Liver (tissue), 3 donors: ENCODE measurements around the gene PRR5L.

Experiments used
- CTCF ChIP-seq: fragments of 150-350 bp; IDR thresholded peaks from 2 replicates; pipeline ENCODE4 v1.5.1; 2017; ENCODE audit warnings: improper control_type of control experiment, low read depth, low read length; ENCODE audit not compliant: missing input control
- GABPA ChIP-seq, 2 donors: IDR thresholded peaks in 1 of 2; conservative IDR thresholded peaks in 1 of 2; 2 replicates each; pipeline ENCODE4 v1.6.1; 2016; ENCODE audit warnings: antibody characterized with exemption in 2 of 2, mild to moderate bottlenecking in 1 of 2, moderate library complexity in 1 of 2
- JUND ChIP-seq, 2 donors: IDR thresholded peaks; 2 replicates each; pipeline ENCODE4 v1.6.1; 2016; ENCODE audit warnings: antibody characterized with exemption in 2 of 2
- TAF1 ChIP-seq: conservative IDR thresholded peaks from 2 replicates; pipeline ENCODE4 v1.6.1; 2016; ENCODE audit warnings: antibody characterized with exemption, mild to moderate bottlenecking
- TF ChIP-seq, protein P1 (sequence below): IDR thresholded peaks from 2 replicates; pipeline ENCODE4 v1.6.1; 2016; ENCODE audit warnings: antibody characterized with exemption
- donor health status: healthy.
- donor health status: healthy.

DNA sequence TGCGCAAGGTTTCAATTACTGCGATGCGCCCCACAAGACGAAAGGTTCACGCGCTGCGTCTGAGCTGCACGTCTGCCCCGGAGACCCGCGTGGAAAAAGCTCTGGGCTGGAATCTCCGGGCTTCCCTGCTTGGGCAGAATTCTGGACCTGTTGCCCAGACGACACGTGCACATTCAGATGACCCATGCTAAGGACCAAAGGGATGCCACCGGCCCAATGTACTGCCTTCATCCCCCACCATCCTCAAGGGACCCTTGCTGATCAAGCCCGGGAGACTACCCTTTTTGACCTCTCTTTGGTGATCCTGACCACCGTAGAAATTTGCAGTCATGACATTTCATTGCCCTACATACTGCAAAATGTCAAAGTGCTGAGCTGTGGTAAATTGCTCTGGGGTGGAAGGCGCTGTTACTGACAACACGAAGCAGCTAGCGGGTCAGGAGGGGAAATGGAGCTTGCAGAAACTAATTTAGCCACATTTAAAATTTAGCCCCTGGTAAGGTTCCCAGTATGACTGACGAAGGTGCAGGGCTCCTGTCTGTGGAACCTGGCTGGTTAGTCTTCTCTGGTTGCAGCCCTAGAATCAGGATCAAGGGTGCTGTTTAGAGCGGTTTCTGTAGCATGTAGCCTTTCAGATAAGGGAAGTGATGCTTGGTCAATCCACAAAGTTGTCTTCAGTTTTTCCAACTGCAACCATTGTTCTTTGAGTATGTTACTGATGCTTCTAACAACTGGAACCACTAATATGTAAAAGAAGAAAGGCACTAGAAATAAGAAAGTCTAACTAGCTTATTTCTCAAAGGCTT, 81.9 kb downstream of the PRR5L start:
- TF ChIP-seq CTCF (no peak), GABPA (IDR thresholded peaks at IDR 0.05 in 1 of 2, conservative IDR thresholded peaks at IDR 0.05 in 1 of 2) (no peak), TAF1 (no peak), JUND (IDR thresholded peaks at IDR 0.05) (no peak)
- TF ChIP-seq, protein P1, sequence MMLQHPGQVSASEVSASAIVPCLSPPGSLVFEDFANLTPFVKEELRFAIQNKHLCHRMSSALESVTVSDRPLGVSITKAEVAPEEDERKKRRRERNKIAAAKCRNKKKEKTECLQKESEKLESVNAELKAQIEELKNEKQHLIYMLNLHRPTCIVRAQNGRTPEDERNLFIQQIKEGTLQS = no peak
